Neural progenitor cell (in vitro differentiated cells): ENCODE data around the gene RPL22. TPM values are rescaled to one million over a fixed set of nuclear protein-coding genes. Genes with fewer than 3 reads are reported as not detected.

Experiments
- DNase-seq: peaks from one replicate; pipeline ENCODE4 v3.0.0-alpha.2; 2016; ENCODE audit warnings: low spot score
- H2AFZ ChIP-seq: fragments of 200-600 bp; sonication (generic); replicated peaks from 2 replicates; pipeline ENCODE4 v1.6.1; 2016; ENCODE audit warnings: antibody characterized with exemption
- H3F3A ChIP-seq: fragments of 200-600 bp; sonication (generic); 2 replicates; pipeline ENCODE4 v1.6.1; 2016; ENCODE audit warnings: antibody characterized with exemption, low read depth
- H3K27ac ChIP-seq: fragments of 200-600 bp; sonication (generic); 2 replicates; pipeline ENCODE4 v1.5.1; 2016; ENCODE audit warnings: mild to moderate bottlenecking
- H3K27me3 ChIP-seq: fragments of 200-600 bp; sonication (generic); 2 replicates; pipeline ENCODE4 v1.6.1; 2016; ENCODE audit warnings: mild to moderate bottlenecking, moderate library complexity
- H3K36me3 ChIP-seq: fragments of 200-600 bp; sonication (generic); 2 replicates; pipeline ENCODE4 v1.5.1; 2016
- H3K4me1 ChIP-seq: fragments of 200-600 bp; sonication (generic); 2 replicates; pipeline ENCODE4 v1.6.1; 2016; ENCODE audit warnings: mixed run types
- H3K4me2 ChIP-seq: fragments of 200-600 bp; sonication (generic); 2 replicates; pipeline ENCODE4 v1.6.1; 2016
- H3K4me3 ChIP-seq: fragments of 200-600 bp; sonication (generic); 2 replicates; pipeline ENCODE4 v1.5.1; 2016
- H3K79me2 ChIP-seq: fragments of 200-600 bp; sonication (generic); 2 replicates; pipeline ENCODE4 v1.6.1; 2016; ENCODE audit warnings: low read depth
- H3K9ac ChIP-seq: fragments of 200-600 bp; sonication (generic); 2 replicates; pipeline ENCODE4 v1.6.1; 2016
- H3K9me3 ChIP-seq: fragments of 200-600 bp; sonication (generic); 2 replicates; pipeline ENCODE4 v1.5.1; 2016; ENCODE audit warnings: low read depth
- H4K20me1 ChIP-seq: fragments of 200-600 bp; sonication (generic); 2 replicates; pipeline ENCODE4 v1.6.1; 2016; ENCODE audit warnings: low read depth
- H3K27ac Mint-ChIP-seq: 3 replicates; pipeline ENCODE4 v1.8.0; 2021; ENCODE audit warnings: mixed read lengths
- H3K27me3 Mint-ChIP-seq: 2 replicates; pipeline ENCODE4 v1.8.0; 2022; ENCODE audit warnings: low read depth, mild to moderate bottlenecking, inconsistent platforms, moderate library complexity, mixed read lengths; ENCODE audit not compliant: insufficient read depth
- H3K36me3 Mint-ChIP-seq: 3 replicates; pipeline ENCODE4 v1.8.0; 2021; ENCODE audit warnings: mixed read lengths
- H3K4me1 Mint-ChIP-seq: 3 replicates; pipeline ENCODE4 v1.8.0; 2021; ENCODE audit warnings: mixed read lengths
- H3K4me3 Mint-ChIP-seq: 3 replicates; pipeline ENCODE4 v1.8.0; 2021; ENCODE audit warnings: mild to moderate bottlenecking, moderate library complexity, mixed read lengths
- H3K9me3 Mint-ChIP-seq: 3 replicates; pipeline ENCODE4 v1.8.0; 2020; ENCODE audit warnings: mixed read lengths
- CTCF ChIP-seq: fragments of 200-600 bp; sonication (generic); IDR thresholded peaks from 2 replicates; pipeline ENCODE4 v1.5.1; 2017; ENCODE audit warnings: antibody characterized with exemption, mild to moderate bottlenecking
- EZH2 ChIP-seq: fragments of 200-600 bp; sonication (generic); IDR thresholded peaks from 2 replicates; pipeline ENCODE4 v1.6.1; 2017; ENCODE audit warnings: antibody characterized with exemption, mild to moderate bottlenecking, moderate library complexity
- EZH2phosphoT487 ChIP-seq: fragments of 200-600 bp; sonication (generic); IDR thresholded peaks from 2 replicates; pipeline ENCODE4 v1.6.1; 2017; ENCODE audit warnings: antibody characterized with exemption
- total RNA-seq: library from RNA; depleted of rRNA; stranded (reverse); fragments of >200 nt; gene quantifications from 2 replicates; pipeline ENCODE4 v1.2.3, GENCODE V29; 2015; ENCODE audit warnings: low replicate concordance

The RPL22 gene
- total RNA-seq, 1 donor from 2014 or later = 410 TPM

- Mint-ChIP-seq H3K27ac (no peak overlapping the region), H3K9me3 (no peaks in the 10 kb centered on the region), H3K36me3 (peaks cover 18% of the 10 kb centered on the region), H3K4me3 (no peak overlapping the region), H3K27me3 (peaks cover 30% of the 10 kb centered on the region), H3K4me1 (peaks cover 14% of the 10 kb centered on the region)
- Histone ChIP-seq H3K9ac (no peak overlapping the region), H3K36me3 (no peaks in the 10 kb centered on the region), H3F3A (peaks cover 66% of the 10 kb centered on the region), H3K4me1 (peaks cover 15% of the 10 kb centered on the region), H3K27me3 (peaks cover 32% of the 10 kb centered on the region), H3K27ac (no peak overlapping the region), H3K4me3 (no peak overlapping the region), H3K9me3 (no peaks in the 10 kb centered on the region), H4K20me1 (peaks cover 95% of the 10 kb centered on the region), H3K4me2 (no peak overlapping the region), H2AFZ (no peak overlapping the region), H3K79me2 (peaks cover 40% of the 10 kb centered on the region)
- DNase-seq = no peak
- no peak for TF ChIP-seq CTCF
- TF ChIP-seq EZH2phosphoT487 = no peak
- no peak for TF ChIP-seq EZH2
Observed at GRCh38 chr1:6185151-6185550, 14.2 kb downstream of the RPL22 start.

GRCh38 chr1:6184083-6184783 lies 15.2 kb downstream of the RPL22 start:
- no peaks in the 10 kb centered on the region for H3K9me3 ChIP-seq
- Mint-ChIP-seq H3K27me3 (peaks cover 30% of the 10 kb centered on the region), H3K36me3 (peaks cover 14% of the 10 kb centered on the region), H3K4me3 (no peak overlapping the region), H3K9me3 (no peaks in the 10 kb centered on the region), H3K4me1 (peaks cover 14% of the 10 kb centered on the region), H3K27ac (no peak overlapping the region)
- peaks cover 31% of the 10 kb centered on the region for H3K79me2 ChIP-seq
- no peak overlapping the region for H3K4me3 ChIP-seq
- H3K4me1 ChIP-seq = peaks cover 15% of the 10 kb centered on the region
- H3K9ac ChIP-seq = no peak overlapping the region
- no peak overlapping the region for H2AFZ ChIP-seq
- peaks cover 86% of the 10 kb centered on the region for H4K20me1 ChIP-seq
- TF ChIP-seq EZH2phosphoT487 (no peak), EZH2 (no peak), CTCF (no peak)
- H3K27me3 ChIP-seq = peaks cover 41% of the 10 kb centered on the region
- no peak overlapping the region for H3K27ac ChIP-seq
- H3K36me3 ChIP-seq = no peaks in the 10 kb centered on the region
- peaks cover 61% of the 10 kb centered on the region for H3F3A ChIP-seq
- no peak for DNase-seq
- H3K4me2 ChIP-seq = no peak overlapping the region

- H3K9me3 Mint-ChIP-seq = no peaks in the 10 kb centered on the region
- TF ChIP-seq EZH2 (no peak), CTCF (peak; percentile 21)
- Histone ChIP-seq H3K27ac (no peak overlapping the region), H3F3A (peaks cover 55% of the 10 kb centered on the region), H3K9ac (no peak overlapping the region), H2AFZ (no peak overlapping the region), H3K4me3 (no peak overlapping the region), H4K20me1 (peaks cover 86% of the 10 kb centered on the region), H3K9me3 (no peaks in the 10 kb centered on the region), H3K4me2 (no peak overlapping the region), H3K36me3 (no peaks in the 10 kb centered on the region), H3K4me1 (peaks cover 21% of the 10 kb centered on the region), H3K27me3 (peaks cover 48% of the 10 kb centered on the region), H3K79me2 (peaks cover 24% of the 10 kb centered on the region)
- H3K36me3 Mint-ChIP-seq = peaks cover 10% of the 10 kb centered on the region
- no peak for DNase-seq
- peaks cover 34% of the 10 kb centered on the region for H3K27me3 Mint-ChIP-seq
- H3K4me1 Mint-ChIP-seq = peaks cover 16% of the 10 kb centered on the region
- H3K27ac Mint-ChIP-seq = no peak overlapping the region
- no peak overlapping the region for H3K4me3 Mint-ChIP-seq
Observed at GRCh38 chr1:6183520-6183989, 15.8 kb downstream of the RPL22 start.
